Tibial nerve (tissue), 3 donors: ENCODE data around the gene STAM2.

Experiments
- CTCF ChIP-seq, 5 experiments: fragments of 200-600 bp in 3 of 5; fragments of 450-650 bp in 2 of 5; sonication (generic) in 3 of 5; IDR thresholded peaks; one replicate each; pipeline ENCODE4 v1.5.1; 2016 to 2019; ENCODE audit warnings: antibody characterized with exemption in 5 of 5, mild to moderate bottlenecking in 3 of 5, moderate library complexity in 2 of 5
- POLR2A ChIP-seq, 2 donors: fragments of 450-650 bp; IDR thresholded peaks; one replicate each; pipeline ENCODE4 v1.6.1; 2017; ENCODE audit warnings: antibody characterized with exemption in 2 of 2, mild to moderate bottlenecking in 2 of 2, moderate library complexity in 2 of 2

GRCh38 chr2:152126664-152127063 lies 48.9 kb downstream of the STAM2 start:
- TF ChIP-seq POLR2A (IDR thresholded peaks at IDR 0.05) (no peak), CTCF (IDR thresholded peaks at IDR 0.05) (no peak)
